H9 (cell line): ENCODE results near the gene SSBP2. TPM values are rescaled to one million over a fixed set of nuclear protein-coding genes. Genes with fewer than 3 reads are reported as not detected.
"Not testable (repeated sequence)": the region's sequence is repeated elsewhere in the genome, so short reads cannot be mapped to it uniquely, and the experiment has no call there.

Experiments used
- DNase-seq: peaks from one replicate; pipeline ENCODE4 v3.0.0-alpha.2; 2017
- H2AFZ ChIP-seq: one replicate; pipeline ENCODE4 v1.6.1; 2013; ENCODE audit warnings: mild to moderate bottlenecking, low read length, control low read depth, moderate library complexity
- H2AK5ac ChIP-seq: 2 replicates; pipeline ENCODE4 v1.6.1; 2013; ENCODE audit warnings: low read length, control low read depth, mixed read lengths; ENCODE audit not compliant: insufficient read length
- H2BK120ac ChIP-seq: one replicate; pipeline ENCODE4 v1.6.1; 2013; ENCODE audit warnings: low read depth, mild to moderate bottlenecking, low read length, control low read depth, inconsistent platforms; ENCODE audit not compliant: poor library complexity, severe bottlenecking
- H2BK12ac ChIP-seq: 2 replicates; pipeline ENCODE4 v1.6.1; 2013; ENCODE audit warnings: low read length, control low read depth, mixed read lengths, low read depth; ENCODE audit not compliant: insufficient read length
- H2BK15ac ChIP-seq: 2 replicates; pipeline ENCODE4 v1.6.1; 2013; ENCODE audit warnings: low read depth, low read length, control low read depth
- H2BK20ac ChIP-seq: one replicate; pipeline ENCODE4 v1.6.1; 2013; ENCODE audit warnings: low read depth, mild to moderate bottlenecking, low read length, control low read depth, inconsistent platforms; ENCODE audit not compliant: poor library complexity, severe bottlenecking
- H2BK5ac ChIP-seq: 2 replicates; pipeline ENCODE4 v1.6.1; 2013; ENCODE audit warnings: low read length, control low read depth, mixed read lengths; ENCODE audit not compliant: insufficient read length
- H3K14ac ChIP-seq: 2 replicates; pipeline ENCODE4 v1.6.1; 2013; ENCODE audit warnings: low read length, control low read depth; ENCODE audit not compliant: insufficient read depth
- H3K18ac ChIP-seq: 2 replicates; pipeline ENCODE4 v1.6.1; 2013; ENCODE audit warnings: low read depth, mild to moderate bottlenecking, mixed read lengths, low read length, control low read depth; ENCODE audit not compliant: insufficient read length
- H3K23ac ChIP-seq: 2 replicates; pipeline ENCODE4 v1.6.1; 2013; ENCODE audit warnings: low read length, control low read depth, mixed read lengths, low read depth; ENCODE audit not compliant: insufficient read length
- H3K23me2 ChIP-seq: 2 replicates; pipeline ENCODE4 v1.6.1; 2013; ENCODE audit warnings: low read depth, mild to moderate bottlenecking, mixed read lengths, low read length, control low read depth; ENCODE audit not compliant: insufficient read length, poor library complexity, severe bottlenecking
- H3K27ac ChIP-seq: 2 replicates; pipeline ENCODE4 v1.5.1; 2013; ENCODE audit warnings: low read length, control low read depth, mixed read lengths, low read depth; ENCODE audit not compliant: insufficient read length
- H3K27me3 ChIP-seq: 2 replicates; pipeline ENCODE4 v1.6.1; 2013; ENCODE audit warnings: low read length, control low read depth, inconsistent platforms; ENCODE audit not compliant: insufficient read depth
- H3K4ac ChIP-seq: 2 replicates; pipeline ENCODE4 v1.6.1; 2013; ENCODE audit warnings: low read depth, mild to moderate bottlenecking, control low read depth, inconsistent platforms, low read length, moderate library complexity
- H3K4me1 ChIP-seq: 2 replicates; pipeline ENCODE4 v1.6.1; 2013; ENCODE audit warnings: low read length, control low read depth, inconsistent platforms; ENCODE audit not compliant: insufficient read depth
- H3K4me2 ChIP-seq: 2 replicates; pipeline ENCODE4 v1.6.1; 2013; ENCODE audit warnings: low read length, control low read depth, mixed read lengths; ENCODE audit not compliant: insufficient read length, insufficient read depth
- H3K56ac ChIP-seq: 2 replicates; pipeline ENCODE4 v1.6.1; 2013; ENCODE audit warnings: low read depth, mild to moderate bottlenecking, mixed read lengths, low read length, control low read depth; ENCODE audit not compliant: insufficient read length
- H3K79me1 ChIP-seq: 2 replicates; pipeline ENCODE4 v1.6.1; 2013; ENCODE audit warnings: low read depth, mild to moderate bottlenecking, moderate library complexity, low read length, control low read depth, inconsistent platforms; ENCODE audit not compliant: insufficient read depth, poor library complexity, severe bottlenecking
- H3K79me2 ChIP-seq: 2 replicates; pipeline ENCODE4 v1.6.1; 2013; ENCODE audit warnings: low read length, control low read depth, inconsistent platforms; ENCODE audit not compliant: insufficient read depth
- H3K9ac ChIP-seq: 2 replicates; pipeline ENCODE4 v1.6.1; 2013; ENCODE audit warnings: low read length, control low read depth, mixed read lengths; ENCODE audit not compliant: insufficient read length; ENCODE audit errors: extremely low read depth
- H3K9me3 ChIP-seq: one replicate; pipeline ENCODE4 v1.6.1; 2013; ENCODE audit warnings: low read depth, low read length, inconsistent platforms; ENCODE audit not compliant: control insufficient read depth
- H3T11ph ChIP-seq: one replicate; pipeline ENCODE4 v1.6.1; 2013; ENCODE audit warnings: mild to moderate bottlenecking, low read length, control low read depth, inconsistent platforms
- H4K20me1 ChIP-seq: one replicate; pipeline ENCODE4 v1.6.1; 2013; ENCODE audit not compliant: control insufficient read depth, insufficient read length, insufficient read depth
- H4K5ac ChIP-seq: 2 replicates; pipeline ENCODE4 v1.6.1; 2013; ENCODE audit warnings: low read depth, mild to moderate bottlenecking, mixed read lengths, low read length, control low read depth; ENCODE audit not compliant: insufficient read length
- H4K8ac ChIP-seq: replicated peaks from 2 replicates; pipeline ENCODE4 v1.6.1; 2013; ENCODE audit warnings: low read length, control low read depth, mixed read lengths, low read depth; ENCODE audit not compliant: insufficient read length
- H4K91ac ChIP-seq: 2 replicates; pipeline ENCODE4 v1.6.1; 2013; ENCODE audit warnings: low read depth, mild to moderate bottlenecking, moderate library complexity, mixed read lengths, low read length, control low read depth; ENCODE audit not compliant: insufficient read length
- H3K27ac Mint-ChIP-seq, 3 experiments: 2 replicates in 2 of 3; 3 replicates in 1 of 3; pipeline ENCODE4 v1.8.0; 2020 to 2021; ENCODE audit warnings: mixed read lengths in 3 of 3, mild to moderate bottlenecking in 1 of 3, moderate library complexity in 1 of 3
- H3K27me3 Mint-ChIP-seq: 2 replicates; pipeline ENCODE4 v1.8.0; 2021; ENCODE audit warnings: low read depth, mild to moderate bottlenecking, moderate library complexity, mixed read lengths
- H3K36me3 Mint-ChIP-seq, 3 experiments: 2 replicates in 2 of 3; 3 replicates in 1 of 3; pipeline ENCODE4 v1.8.0; 2020 to 2021; ENCODE audit warnings: low read depth in 3 of 3, mixed read lengths in 3 of 3; ENCODE audit not compliant: insufficient read depth in 1 of 3
- H3K4me1 Mint-ChIP-seq, 2 experiments: 2 replicates each; pipeline ENCODE4 v1.8.0; 2020; ENCODE audit warnings: mixed read lengths in 2 of 2
- H3K4me3 Mint-ChIP-seq, 2 experiments: 2 replicates in 1 of 2; 3 replicates in 1 of 2; pipeline ENCODE4 v1.8.0; 2020 to 2021; ENCODE audit warnings: mild to moderate bottlenecking in 2 of 2, mixed read lengths in 2 of 2, moderate library complexity in 1 of 2
- H3K9me3 Mint-ChIP-seq, 2 experiments: 2 replicates in 1 of 2; 3 replicates in 1 of 2; pipeline ENCODE4 v1.8.0; 2020; ENCODE audit warnings: mild to moderate bottlenecking in 2 of 2, mixed read lengths in 2 of 2, moderate library complexity in 1 of 2
- CTCF ChIP-seq: fragments of 200-600 bp; sonication (generic); conservative IDR thresholded peaks from 3 replicates; pipeline ENCODE4 v1.8.0; 2021; ENCODE audit warnings: antibody characterized with exemption, mild to moderate bottlenecking
- WGBS: extraction: QIAGEN DNeasy Blood & Tissue Kit; methylation state at CpG from one replicate; pipeline ENCODE4 v1.1.7; 2013; ENCODE audit warnings: missing lambda C conversion rate, low lambda C conversion rate, mixed read lengths; ENCODE audit not compliant: insufficient read length; ENCODE audit errors: extremely low coverage; 5-methylcytosine and 5-hydroxymethylcytosine counted together
- total RNA-seq: library from RNA; stranded (reverse); gene quantifications from 2 replicates; pipeline ENCODE4 v1.2.1, GENCODE V29; 2021

SSBP2 gene
- total RNA-seq, 1 experiment from 2014 or later, result 35.6 TPM

DNA sequence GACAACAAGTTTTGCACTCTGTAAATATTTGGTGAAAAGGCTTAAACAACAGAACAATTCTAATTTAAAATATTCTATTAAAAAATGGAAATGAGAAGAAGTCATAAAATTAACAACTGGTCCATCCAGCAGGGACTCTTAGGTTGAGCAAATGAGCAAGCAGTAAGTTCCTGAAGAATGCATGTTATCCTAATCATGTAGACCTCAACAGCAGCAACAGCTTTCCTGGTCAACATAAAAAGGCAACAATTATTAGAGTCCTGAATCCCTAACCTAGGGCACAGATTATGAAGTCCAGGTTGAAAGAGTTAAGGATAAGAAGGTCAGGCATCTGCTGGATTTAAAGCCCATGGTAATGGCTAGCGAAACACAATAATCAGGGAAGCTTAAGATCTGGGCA lies 120.9 kb downstream of the SSBP2 start:
- no peak overlapping the region for H2BK5ac ChIP-seq
- H3K56ac ChIP-seq, result no peak overlapping the region
- no peaks in the 10 kb centered on the region for H3K79me1 ChIP-seq
- no peaks in the 10 kb centered on the region for H3K23me2 ChIP-seq
- no peak overlapping the region for H4K91ac ChIP-seq
- Mint-ChIP-seq H3K4me1 (no peaks in the 10 kb centered on the region), H3K27ac (no peak overlapping the region), H3K9me3 (no peaks in the 10 kb centered on the region), H3K36me3 (peaks cover 0 to 5% (median 0%) of the 10 kb centered on the region in 3 experiments; a peak in 1 of 7 replicates), H3K4me3 (no peak overlapping the region), H3K27me3 (no peaks in the 10 kb centered on the region)
- no peaks in the 10 kb centered on the region for H4K20me1 ChIP-seq
- H3K23ac ChIP-seq, result no peak overlapping the region
- no CpG with 5 or more reads among the region's 1 CpG for WGBS
- H3K27ac ChIP-seq, result no peak overlapping the region
- H2AFZ ChIP-seq, result no peak overlapping the region
- no peaks in the 10 kb centered on the region for H3K4me1 ChIP-seq
- no peaks in the 10 kb centered on the region for H3K27me3 ChIP-seq
- H3K79me2 ChIP-seq, result no peaks in the 10 kb centered on the region
- no peak overlapping the region for H2BK15ac ChIP-seq
- H3K14ac ChIP-seq, result no peak overlapping the region
- H4K5ac ChIP-seq, result no peak overlapping the region
- DNase-seq, result no peak
- no peak overlapping the region for H3T11ph ChIP-seq
- H2BK20ac ChIP-seq, result no peak overlapping the region
- no peak overlapping the region for H2BK120ac ChIP-seq
- H2AK5ac ChIP-seq, result no peak overlapping the region
- no peaks in the 10 kb centered on the region for H3K9me3 ChIP-seq
- no peak overlapping the region for H3K4me2 ChIP-seq
- no peak overlapping the region for H4K8ac ChIP-seq
- no peak for TF ChIP-seq CTCF
- no peak overlapping the region for H3K4ac ChIP-seq
- no peak overlapping the region for H3K18ac ChIP-seq
- H3K9ac ChIP-seq, result no peak overlapping the region
- H2BK12ac ChIP-seq, result no peak overlapping the region

- H3K4me1 Mint-ChIP-seq, H3K27ac Mint-ChIP-seq: not testable (repeated sequence)
Observed at GRCh38 chr5:81628061-81628460, 122.8 kb downstream of the SSBP2 start.

More at GRCh38 chr5:81628061-81628460, 122.8 kb downstream of the SSBP2 start:
- not testable (repeated sequence) for H3K4me1 ChIP-seq, H3K9me3 ChIP-seq, H4K91ac ChIP-seq, H3K79me2 ChIP-seq, H3K23ac ChIP-seq, DNase-seq, H3K4ac ChIP-seq, H2BK20ac ChIP-seq, H3T11ph ChIP-seq, H2BK5ac ChIP-seq, H2AK5ac ChIP-seq, H2BK15ac ChIP-seq, H3K9me3 Mint-ChIP-seq, H4K5ac ChIP-seq, H4K20me1 ChIP-seq, H2BK12ac ChIP-seq, H3K36me3 Mint-ChIP-seq, H4K8ac ChIP-seq, H2AFZ ChIP-seq, H3K9ac ChIP-seq, H3K56ac ChIP-seq, H3K27ac ChIP-seq, H3K27me3 ChIP-seq, H3K14ac ChIP-seq, H3K79me1 ChIP-seq, H3K18ac ChIP-seq, H3K27me3 Mint-ChIP-seq, H3K4me2 ChIP-seq, H3K23me2 ChIP-seq, H3K4me3 Mint-ChIP-seq, H2BK120ac ChIP-seq
- WGBS, result no CpG with 5 or more reads among the region's 4 CpGs
